ENCODE data around the gene EMC10.

Gene EMC10

GRCh38 chr19:50534478-50534877, 58.2 kb downstream of the EMC10 start:
- Histone ChIP-seq H3K36me3 (ENCODE audit: insufficient read depth, insufficient read length, low read length) (peaks cover 10% of the 10 kb centered on the region), H3K9ac (ENCODE audit: insufficient read length, low read depth) (no peak overlapping the region), H3K4me3 (ENCODE audit: insufficient read length, low read depth) (no peak overlapping the region), H3K4me1 (ENCODE audit: insufficient read depth, insufficient read length) (peaks cover 5% of the 10 kb centered on the region), H3K9me3 (ENCODE audit: insufficient read depth, low read length) (peaks cover 10% of the 10 kb centered on the region), H3K27me3 (ENCODE audit: insufficient read depth, insufficient read length) (no peaks in the 10 kb centered on the region)
- no peak for DNase-seq (ENCODE audit: low read depth, low spot score)
- no peak for TF ChIP-seq YY1 (IDR thresholded peaks at IDR 0.05; ENCODE audit: insufficient read depth, insufficient read length)

- DNase-seq (ENCODE audit: low read depth, low spot score): no peak
- Histone ChIP-seq H3K9me3 (ENCODE audit: insufficient read depth, low read length) (peaks cover 10% of the 10 kb centered on the region), H3K4me1 (ENCODE audit: insufficient read depth, insufficient read length) (peaks cover 1% of the 10 kb centered on the region), H3K27me3 (ENCODE audit: insufficient read depth, insufficient read length) (no peaks in the 10 kb centered on the region), H3K9ac (ENCODE audit: insufficient read length, low read depth) (no peak overlapping the region), H3K36me3 (ENCODE audit: insufficient read depth, insufficient read length, low read length) (peaks cover 10% of the 10 kb centered on the region), H3K4me3 (ENCODE audit: insufficient read length, low read depth) (no peak overlapping the region)
- TF ChIP-seq YY1 (IDR thresholded peaks at IDR 0.05; ENCODE audit: insufficient read depth, insufficient read length): no peak
- no peak for TF ChIP-seq ZNF274 (IDR thresholded peaks at IDR 0.05; ENCODE audit: low read depth, low read length)
- no peak for TF ChIP-seq SUZ12 (IDR thresholded peaks at IDR 0.05; ENCODE audit: extremely low read depth, insufficient read depth, insufficient read length)
These were observed 59.4 kb downstream of the EMC10 start for GRCh38 chr19:50535672-50536187.

GRCh38 chr19:50536662-50537305, 60.5 kb downstream of the EMC10 start:
- H3K36me3 ChIP-seq (ENCODE audit: insufficient read depth, insufficient read length, low read length): peaks cover 10% of the 10 kb centered on the region
- H3K9ac ChIP-seq (ENCODE audit: insufficient read length, low read depth): no peak overlapping the region
- H3K4me3 ChIP-seq (ENCODE audit: insufficient read length, low read depth): no peak overlapping the region
- DNase-seq (ENCODE audit: low read depth, low spot score): no peak
- peaks cover 10% of the 10 kb centered on the region for H3K9me3 ChIP-seq (ENCODE audit: insufficient read depth, low read length)
- no peak for TF ChIP-seq YY1 (IDR thresholded peaks at IDR 0.05; ENCODE audit: insufficient read depth, insufficient read length)
- TF ChIP-seq ZNF274 (IDR thresholded peaks at IDR 0.05; ENCODE audit: low read depth, low read length): no peak
- no peak for TF ChIP-seq SUZ12 (IDR thresholded peaks at IDR 0.05; ENCODE audit: extremely low read depth, insufficient read depth, insufficient read length)
- H3K27me3 ChIP-seq (ENCODE audit: insufficient read depth, insufficient read length): no peaks in the 10 kb centered on the region
- H3K4me1 ChIP-seq (ENCODE audit: insufficient read depth, insufficient read length): no peaks in the 10 kb centered on the region

- H3K27me3 ChIP-seq (ENCODE audit: insufficient read depth, insufficient read length): no peaks in the 10 kb centered on the region
- H3K9ac ChIP-seq (ENCODE audit: insufficient read length, low read depth): no peak overlapping the region
- no peak for TF ChIP-seq SUZ12 (IDR thresholded peaks at IDR 0.05; ENCODE audit: extremely low read depth, insufficient read depth, insufficient read length)
- no peak for TF ChIP-seq YY1 (IDR thresholded peaks at IDR 0.05; ENCODE audit: insufficient read depth, insufficient read length)
- no peak for TF ChIP-seq ZNF274 (IDR thresholded peaks at IDR 0.05; ENCODE audit: low read depth, low read length)
- no peak overlapping the region for H3K4me3 ChIP-seq (ENCODE audit: insufficient read length, low read depth)
- H3K9me3 ChIP-seq (ENCODE audit: insufficient read depth, low read length): peaks cover 10% of the 10 kb centered on the region
- H3K36me3 ChIP-seq (ENCODE audit: insufficient read depth, insufficient read length, low read length): peaks cover 10% of the 10 kb centered on the region
- no peak for DNase-seq (ENCODE audit: low read depth, low spot score)
- no peaks in the 10 kb centered on the region for H3K4me1 ChIP-seq (ENCODE audit: insufficient read depth, insufficient read length)
These were observed 61.0 kb downstream of the EMC10 start for GRCh38 chr19:50537306-50537685.

GRCh38 chr19:50537769-50538230, 61.5 kb downstream of the EMC10 start:
- peak; percentile 83 for DNase-seq (ENCODE audit: low read depth, low spot score)
- Histone ChIP-seq H3K36me3 (ENCODE audit: insufficient read depth, insufficient read length, low read length) (peaks cover 10% of the 10 kb centered on the region), H3K9me3 (ENCODE audit: insufficient read depth, low read length) (peaks cover 7% of the 10 kb centered on the region), H3K27me3 (ENCODE audit: insufficient read depth, insufficient read length) (no peaks in the 10 kb centered on the region), H3K9ac (ENCODE audit: insufficient read length, low read depth) (no peak overlapping the region), H3K4me3 (ENCODE audit: insufficient read length, low read depth) (no peak overlapping the region), H3K4me1 (ENCODE audit: insufficient read depth, insufficient read length) (no peaks in the 10 kb centered on the region)
- no peak for TF ChIP-seq SUZ12 (IDR thresholded peaks at IDR 0.05; ENCODE audit: extremely low read depth, insufficient read depth, insufficient read length)
- no peak for TF ChIP-seq YY1 (IDR thresholded peaks at IDR 0.05; ENCODE audit: insufficient read depth, insufficient read length)
- no peak for TF ChIP-seq ZNF274 (IDR thresholded peaks at IDR 0.05; ENCODE audit: low read depth, low read length)
